LNCaP clone FGC (cell line): ENCODE results near the gene EXOC6B.

Experiments used
- DNase-seq: peaks from one replicate; pipeline ENCODE4 v3.0.0-alpha.2; 2011; ENCODE audit warnings: low read depth
- H3K4me3 ChIP-seq: 2 replicates; pipeline ENCODE4 v1.5.1; 2011; ENCODE audit warnings: mild to moderate bottlenecking, low read depth, low read length, control low read depth
- TF ChIP-seq, protein P1 (sequence below): IDR thresholded peaks from 2 replicates; pipeline ENCODE4 v1.5.1; 2012; ENCODE audit warnings: mild to moderate bottlenecking; ENCODE audit not compliant: control insufficient read depth, insufficient read depth; ENCODE audit errors: extremely low read depth

Gene EXOC6B

GRCh38 chr2:72144632-72145288 lies 681.1 kb downstream of the EXOC6B start:
- H3K4me3 ChIP-seq: peak overlapping the region; percentile 21; the same call in 1 of the 2 replicates
- no peak for DNase-seq
- TF ChIP-seq, protein P1, sequence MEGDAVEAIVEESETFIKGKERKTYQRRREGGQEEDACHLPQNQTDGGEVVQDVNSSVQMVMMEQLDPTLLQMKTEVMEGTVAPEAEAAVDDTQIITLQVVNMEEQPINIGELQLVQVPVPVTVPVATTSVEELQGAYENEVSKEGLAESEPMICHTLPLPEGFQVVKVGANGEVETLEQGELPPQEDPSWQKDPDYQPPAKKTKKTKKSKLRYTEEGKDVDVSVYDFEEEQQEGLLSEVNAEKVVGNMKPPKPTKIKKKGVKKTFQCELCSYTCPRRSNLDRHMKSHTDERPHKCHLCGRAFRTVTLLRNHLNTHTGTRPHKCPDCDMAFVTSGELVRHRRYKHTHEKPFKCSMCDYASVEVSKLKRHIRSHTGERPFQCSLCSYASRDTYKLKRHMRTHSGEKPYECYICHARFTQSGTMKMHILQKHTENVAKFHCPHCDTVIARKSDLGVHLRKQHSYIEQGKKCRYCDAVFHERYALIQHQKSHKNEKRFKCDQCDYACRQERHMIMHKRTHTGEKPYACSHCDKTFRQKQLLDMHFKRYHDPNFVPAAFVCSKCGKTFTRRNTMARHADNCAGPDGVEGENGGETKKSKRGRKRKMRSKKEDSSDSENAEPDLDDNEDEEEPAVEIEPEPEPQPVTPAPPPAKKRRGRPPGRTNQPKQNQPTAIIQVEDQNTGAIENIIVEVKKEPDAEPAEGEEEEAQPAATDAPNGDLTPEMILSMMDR: no peak

DNA sequence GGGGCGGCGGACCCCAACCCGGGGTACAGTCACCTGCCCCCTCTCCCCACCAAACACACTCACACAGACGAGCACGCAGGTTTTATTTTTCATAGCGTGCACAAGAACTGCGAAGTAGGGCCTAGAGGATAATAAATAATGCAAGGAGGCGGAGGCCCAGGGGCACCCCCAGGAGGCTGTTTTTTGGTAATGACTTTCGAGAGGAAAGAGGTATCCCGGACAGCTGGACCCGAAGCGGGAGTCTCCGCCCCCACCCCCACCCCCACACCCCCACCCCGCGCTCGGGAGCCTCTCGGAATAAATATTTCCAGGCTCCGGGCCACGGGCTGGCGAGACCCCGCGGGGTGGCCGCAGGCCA lies 681.6 kb downstream of the EXOC6B start:
- TF ChIP-seq, protein P1: no peak
- DNase-seq: no peak
- no peak overlapping the region for H3K4me3 ChIP-seq

GRCh38 chr2:72143441-72144273 lies 682.2 kb downstream of the EXOC6B start:
- TF ChIP-seq, protein P1: no peak
- DNase-seq: no peak
- H3K4me3 ChIP-seq: no peak overlapping the region

- no peak overlapping the region for H3K4me3 ChIP-seq
- TF ChIP-seq, protein P1: no peak
- DNase-seq: no peak
Observed at GRCh38 chr2:72142570-72143440, 683.0 kb downstream of the EXOC6B start.

- no peak for DNase-seq
- H3K4me3 ChIP-seq: no peak overlapping the region
- TF ChIP-seq, protein P1: no peak
Observed at GRCh38 chr2:72141881-72142451, 683.9 kb downstream of the EXOC6B start.

- TF ChIP-seq, protein P1: no peak
- DNase-seq: no peak
- H3K4me3 ChIP-seq: no peak overlapping the region
Observed at GRCh38 chr2:72141032-72141645, 684.7 kb downstream of the EXOC6B start.
